Body of pancreas (tissue), 4 donors: ENCODE measurements around the gene WNT3A. TPM values are rescaled to one million over a fixed set of nuclear protein-coding genes. Genes with fewer than 3 reads are reported as not detected.
A peak's percentile ranks its signal among the peaks of the same experiment; 100 is the strongest.

Experiments
- ATAC-seq: fragments of 150-250 bp; one replicate; pipeline ENCODE4 v1.9.1; 2016
- DNase-seq, 4 donors: peaks; one replicate each; pipeline ENCODE4 v3.0.0-alpha.2; 2019
- H3K27ac ChIP-seq, 4 donors: fragments of 200-600 bp; sonication (generic); 1 replicate in 3 of 4; 2 replicates in 1 of 4; pipeline versions ENCODE4 v1.5.1 to v1.6.1; 2016 to 2019; ENCODE audit warnings: mild to moderate bottlenecking in 1 of 4, mixed read lengths in 1 of 4, moderate library complexity in 1 of 4
- H3K27me3 ChIP-seq, 2 donors: fragments of 200-600 bp; sonication (generic); one replicate each; pipeline ENCODE4 v1.6.0; 2016; ENCODE audit warnings: mild to moderate bottlenecking in 1 of 2
- H3K36me3 ChIP-seq, 2 donors: fragments of 200-600 bp; sonication (generic); replicated peaks in 1 of 2; 2 replicates each; pipeline ENCODE4 v1.5.1; 2016; ENCODE audit warnings: low read depth in 2 of 2; ENCODE audit not compliant: insufficient read depth in 1 of 2
- H3K4me1 ChIP-seq: fragments of 200-600 bp; sonication (generic); one replicate; pipeline ENCODE4 v1.6.0; 2016
- H3K4me3 ChIP-seq, 2 donors: fragments of 200-600 bp; sonication (generic); 1 replicate in 1 of 2; 2 replicates in 1 of 2; pipeline ENCODE4 v1.5.1; 2016 to 2019
- H3K9me3 ChIP-seq, 3 donors: fragments of 200-600 bp; sonication (generic); 1 replicate in 2 of 3; 2 replicates in 1 of 3; pipeline ENCODE4 v1.5.1; 2016
- POLR2A ChIP-seq, 3 donors: fragments of 450-650 bp; IDR thresholded peaks; one replicate each; pipeline ENCODE4 v1.6.1; 2016; ENCODE audit warnings: antibody characterized with exemption in 3 of 3, mild to moderate bottlenecking in 2 of 3
- WGBS, 2 donors: methylation state at CpG; one replicate each; pipeline ENCODE4 v1.1.5; 2017; 5-methylcytosine and 5-hydroxymethylcytosine counted together
- intact Hi-C: fragments of 100-400 bp; cut with DNase I; formaldehyde crosslinking; loops from one replicate; pipeline ENCODE4 v1.15.1; 2023
- total RNA-seq, 2 donors: library from RNA; depleted of rRNA; stranded (reverse); fragments of >200 nt; gene quantifications; one replicate each; pipeline ENCODE4 v1.1.0, GENCODE V29; 2016
- TF ChIP-seq, protein P1 (sequence below), 7 experiments: fragments of 450-650 bp in 4 of 7; fragments of 200-600 bp in 3 of 7; sonication (generic) in 3 of 7; IDR thresholded peaks; one replicate each; pipeline ENCODE4 v1.5.1; 2016 to 2019; ENCODE audit warnings: antibody characterized with exemption in 7 of 7

WNT3A gene
- total RNA-seq, 2 donors from 2014 or later, result not detected

- Histone ChIP-seq H3K27me3 (no peaks in the 10 kb centered on the region), H3K9me3 (no peaks in the 10 kb centered on the region), H3K4me1 (peaks cover 68% of the 10 kb centered on the region), H3K4me3 (no peak overlapping the region), H3K27ac (no peak overlapping the region), H3K36me3 (peaks cover 7 to 14% of the 10 kb centered on the region in 2 donors)
- 79 to 84% methylated on average over 23 to 32 of the region's 34 CpGs for WGBS, 2 donors
- TF ChIP-seq, protein P1, sequence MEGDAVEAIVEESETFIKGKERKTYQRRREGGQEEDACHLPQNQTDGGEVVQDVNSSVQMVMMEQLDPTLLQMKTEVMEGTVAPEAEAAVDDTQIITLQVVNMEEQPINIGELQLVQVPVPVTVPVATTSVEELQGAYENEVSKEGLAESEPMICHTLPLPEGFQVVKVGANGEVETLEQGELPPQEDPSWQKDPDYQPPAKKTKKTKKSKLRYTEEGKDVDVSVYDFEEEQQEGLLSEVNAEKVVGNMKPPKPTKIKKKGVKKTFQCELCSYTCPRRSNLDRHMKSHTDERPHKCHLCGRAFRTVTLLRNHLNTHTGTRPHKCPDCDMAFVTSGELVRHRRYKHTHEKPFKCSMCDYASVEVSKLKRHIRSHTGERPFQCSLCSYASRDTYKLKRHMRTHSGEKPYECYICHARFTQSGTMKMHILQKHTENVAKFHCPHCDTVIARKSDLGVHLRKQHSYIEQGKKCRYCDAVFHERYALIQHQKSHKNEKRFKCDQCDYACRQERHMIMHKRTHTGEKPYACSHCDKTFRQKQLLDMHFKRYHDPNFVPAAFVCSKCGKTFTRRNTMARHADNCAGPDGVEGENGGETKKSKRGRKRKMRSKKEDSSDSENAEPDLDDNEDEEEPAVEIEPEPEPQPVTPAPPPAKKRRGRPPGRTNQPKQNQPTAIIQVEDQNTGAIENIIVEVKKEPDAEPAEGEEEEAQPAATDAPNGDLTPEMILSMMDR (IDR thresholded peaks at IDR 0.05), result no peak
- no peak for TF ChIP-seq POLR2A (IDR thresholded peaks at IDR 0.05)
- DNase-seq (no peak), ATAC-seq (no peak)
- intact Hi-C loops, result no loop called here
These were observed 90.7 kb downstream of the WNT3A start for GRCh38 chr1:228097333-228098081.

GRCh38 chr1:228098323-228098931 is 91.6 kb downstream of the WNT3A start:
- H3K36me3 ChIP-seq, result peaks cover 7 to 14% of the 10 kb centered on the region in 2 donors

DNA sequence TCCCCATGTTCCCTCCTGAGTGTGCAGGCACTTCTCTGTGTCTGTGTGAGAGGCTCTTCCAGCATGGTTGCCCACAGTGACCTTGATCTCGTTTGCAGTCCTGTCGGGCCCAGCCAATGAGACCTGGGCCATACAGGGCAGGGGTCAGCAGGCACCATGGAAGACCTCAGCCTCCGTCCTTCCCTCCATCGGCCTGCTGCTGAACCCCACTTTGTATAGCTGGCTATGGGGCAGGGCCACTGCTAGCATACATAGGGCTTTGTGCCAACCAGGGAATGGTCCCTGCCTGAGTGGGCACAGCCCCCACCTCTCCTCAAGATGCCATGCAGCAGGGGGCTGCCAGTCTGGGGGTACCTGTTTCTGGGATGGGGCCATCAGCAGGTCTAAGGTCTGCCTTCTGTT is 92.5 kb downstream of the WNT3A start:
- Histone ChIP-seq H3K9me3 (no peaks in the 10 kb centered on the region), H3K4me1 (peaks cover 61% of the 10 kb centered on the region), H3K27me3 (no peaks in the 10 kb centered on the region), H3K36me3 (peaks cover 7 to 14% of the 10 kb centered on the region in 2 donors), H3K4me3 (no peak overlapping the region), H3K27ac (no peak overlapping the region)
- 54% methylated on average over 4 of the region's 4 CpGs; no CpG with 5 or more reads in 1 of the 2 donors for WGBS, 2 donors
- intact Hi-C loops, result no loop called here
- ATAC-seq (no peak), DNase-seq (no peak)
- TF ChIP-seq, protein P1 (IDR thresholded peaks at IDR 0.05), result no peak
- TF ChIP-seq POLR2A (IDR thresholded peaks at IDR 0.05), result no peak

More at GRCh38 chr1:228098323-228098931, 91.6 kb downstream of the WNT3A start:
- intact Hi-C loops, result no loop called here
- Histone ChIP-seq H3K9me3 (no peaks in the 10 kb centered on the region), H3K27me3 (no peaks in the 10 kb centered on the region), H3K4me3 (no peak overlapping the region), H3K27ac (no peak overlapping the region), H3K4me1 (peaks cover 60% of the 10 kb centered on the region)
- DNase-seq (no peak), ATAC-seq (no peak)
- 83 to 89% methylated on average over 17 to 28 of the region's 28 CpGs for WGBS, 2 donors
- TF ChIP-seq, protein P1 (IDR thresholded peaks at IDR 0.05), result no peak
- TF ChIP-seq POLR2A (IDR thresholded peaks at IDR 0.05), result no peak

- no peaks in the 10 kb centered on the region for H3K9me3 ChIP-seq
- peaks cover 7 to 14% of the 10 kb centered on the region in 2 donors for H3K36me3 ChIP-seq
- H3K27me3 ChIP-seq, result no peaks in the 10 kb centered on the region
- intact Hi-C loops, result no loop called here
- DNase-seq (peak in 3 of 4 donors; percentile 44 to 56 (median 55)), ATAC-seq (no peak)
- peaks cover 54% of the 10 kb centered on the region for H3K4me1 ChIP-seq
- TF ChIP-seq, protein P1 (IDR thresholded peaks at IDR 0.05), result no peak
- TF ChIP-seq POLR2A (IDR thresholded peaks at IDR 0.05), result no peak
- peak overlapping the region in 3 of 4 donors; percentile 40 to 82 (median 45) for H3K27ac ChIP-seq
- no peak overlapping the region for H3K4me3 ChIP-seq
- 54 to 60% methylated on average over 11 to 12 of the region's 12 CpGs for WGBS, 2 donors
These were observed 94.2 kb downstream of the WNT3A start for GRCh38 chr1:228100822-228101613.
